ENCODE measurements around the gene LRMDA.

LRMDA gene

GRCh38 chr10:75951627-75952026 lies 520.2 kb downstream of the LRMDA start:
- peaks cover under 1% of the 10 kb centered on the region for H3K9me3 Mint-ChIP-seq
- no peak overlapping the region for H3K27ac Mint-ChIP-seq

DNA sequence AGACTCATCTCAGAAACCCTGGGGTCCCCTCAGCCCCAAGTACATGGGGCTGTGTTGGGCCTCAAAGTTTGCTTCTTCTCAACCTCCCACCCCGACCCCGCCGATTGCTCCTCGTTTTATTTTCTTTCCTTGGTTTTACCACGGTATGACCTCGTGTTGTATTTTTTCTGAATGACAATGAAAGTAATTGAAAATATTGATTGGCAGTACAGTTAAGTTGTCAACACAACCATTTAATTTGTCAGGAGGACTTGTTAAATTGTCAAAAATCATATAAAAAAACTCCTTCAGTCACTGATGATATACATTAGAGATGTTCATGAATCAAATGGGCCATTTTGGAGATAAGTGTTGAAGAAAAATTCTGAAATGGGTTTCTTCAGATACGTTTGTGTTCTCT lies 520.7 kb downstream of the LRMDA start:
- peaks cover 5% of the 10 kb centered on the region for H3K4me1 Mint-ChIP-seq

More at GRCh38 chr10:75951627-75952026, 520.2 kb downstream of the LRMDA start:
- Mint-ChIP-seq H3K4me3 (no peak overlapping the region), H3K36me3 (ENCODE audit: low read depth) (no peaks in the 10 kb centered on the region), H3K27me3 (ENCODE audit: low read depth) (peaks cover 10% of the 10 kb centered on the region), H3K4me1 (peaks cover 3% of the 10 kb centered on the region)
- no peak for TF ChIP-seq CTCF (IDR thresholded peaks at IDR 0.05; ENCODE audit: unreplicated experiment in 3 of 3)

DNA sequence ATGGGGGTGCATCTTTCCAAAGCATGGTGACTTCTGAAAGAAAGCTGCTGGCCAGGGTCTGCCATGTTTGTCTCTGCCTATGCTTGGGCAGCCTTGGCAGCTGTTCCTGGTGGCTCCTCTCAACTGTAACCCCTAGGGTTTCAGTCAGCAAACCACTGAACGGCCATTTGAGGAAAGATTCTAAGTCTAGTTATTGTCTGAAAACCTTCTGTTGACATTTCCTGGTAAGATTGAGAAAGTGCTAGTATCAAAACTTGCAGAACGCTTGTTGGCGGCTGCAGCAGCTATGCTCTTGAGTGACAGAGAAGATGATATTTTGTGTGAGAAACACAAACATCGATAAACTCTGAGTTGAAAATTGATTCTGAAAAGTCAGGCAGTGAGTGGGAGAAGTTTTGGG lies 523.1 kb downstream of the LRMDA start:
- Mint-ChIP-seq H3K27ac (no peak overlapping the region), H3K27me3 (ENCODE audit: low read depth) (peaks cover 16% of the 10 kb centered on the region), H3K4me3 (no peak overlapping the region), H3K36me3 (ENCODE audit: low read depth) (no peaks in the 10 kb centered on the region), H3K4me1 (peaks cover 13% of the 10 kb centered on the region), H3K9me3 (no peaks in the 10 kb centered on the region)
- no peak for TF ChIP-seq CTCF (IDR thresholded peaks at IDR 0.05; ENCODE audit: unreplicated experiment in 3 of 3)

More for the DNA sequence above, 520.7 kb downstream of the LRMDA start:
- no peak for TF ChIP-seq CTCF (IDR thresholded peaks at IDR 0.05; ENCODE audit: unreplicated experiment in 3 of 3)
- Mint-ChIP-seq H3K27ac (no peak overlapping the region), H3K4me3 (no peak overlapping the region), H3K36me3 (ENCODE audit: low read depth) (no peaks in the 10 kb centered on the region), H3K27me3 (ENCODE audit: low read depth) (peaks cover 9% of the 10 kb centered on the region), H3K9me3 (no peaks in the 10 kb centered on the region)

GRCh38 chr10:75955973-75956502 lies 524.6 kb downstream of the LRMDA start:
- Mint-ChIP-seq H3K4me1 (peaks cover 13% of the 10 kb centered on the region), H3K27ac (peak overlapping the region in 1 of 3 experiments; percentile 6), H3K27me3 (ENCODE audit: low read depth) (peaks cover 15% of the 10 kb centered on the region), H3K4me3 (no peak overlapping the region), H3K9me3 (no peaks in the 10 kb centered on the region), H3K36me3 (ENCODE audit: low read depth) (no peaks in the 10 kb centered on the region)
- TF ChIP-seq CTCF (IDR thresholded peaks at IDR 0.05; ENCODE audit: unreplicated experiment in 3 of 3), result no peak

DNA sequence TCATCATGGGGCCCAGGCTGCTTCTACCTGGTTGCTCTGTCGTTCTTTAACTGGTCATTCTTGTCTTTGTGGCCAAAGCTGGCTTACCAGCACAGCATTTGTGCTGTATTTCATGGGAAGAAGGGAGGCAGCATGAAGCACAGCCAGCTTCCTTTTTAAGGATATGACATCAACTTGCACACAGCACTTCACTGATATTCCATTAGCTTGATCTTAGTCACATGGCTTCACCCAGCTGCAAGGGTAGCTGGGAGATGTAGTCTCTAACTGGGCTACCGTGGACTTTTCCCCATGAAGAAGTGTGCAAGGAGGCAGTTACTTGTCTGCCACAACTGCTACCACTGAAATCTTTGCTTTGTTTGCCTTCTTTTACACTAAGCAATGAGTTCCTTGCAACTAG lies 525.2 kb downstream of the LRMDA start:
- H3K4me1 Mint-ChIP-seq, result peaks cover 13% of the 10 kb centered on the region
- H3K27me3 Mint-ChIP-seq (ENCODE audit: low read depth), result peaks cover 13% of the 10 kb centered on the region
- no peaks in the 10 kb centered on the region for H3K36me3 Mint-ChIP-seq (ENCODE audit: low read depth)
- peak overlapping the region in 2 of 3 experiments; percentile 78 for H3K27ac Mint-ChIP-seq
- H3K4me3 Mint-ChIP-seq, result no peak overlapping the region
- no peak for TF ChIP-seq CTCF (IDR thresholded peaks at IDR 0.05; ENCODE audit: unreplicated experiment in 3 of 3)
- H3K9me3 Mint-ChIP-seq, result no peaks in the 10 kb centered on the region
